ENCODE results near the gene SLAMF9. TPM values are rescaled to one million over a fixed set of nuclear protein-coding genes. Genes with fewer than 3 reads are reported as not detected.

SLAMF9 gene
- total RNA-seq, 2 experiments from 2014 or later: not detected

- peaks cover 18% of the 10 kb centered on the region for H3K27me3 Mint-ChIP-seq (ENCODE audit: low read depth)
- H3K4me3 Mint-ChIP-seq: no peak overlapping the region
- intact Hi-C loops (cut with micrococcal nuclease): loop anchor here (2.0 kb wide), 2 partner anchors 53 to 63 kb away; no protein-coding TSS in a partner anchor
- H3K9me3 Mint-ChIP-seq: no peaks in the 10 kb centered on the region
- CTCF ChIA-PET: interaction anchor here (0.8 to 4.3 kb wide), 2 partner anchors 14 to 62 kb away, joined by 3 to 29 read pairs; no protein-coding TSS in a partner anchor
- H3K27ac Mint-ChIP-seq: no peak overlapping the region
- peaks cover 6% of the 10 kb centered on the region for H3K4me1 Mint-ChIP-seq (ENCODE audit: low read depth)
- H3K36me3 Mint-ChIP-seq (ENCODE audit: low read depth): no peaks in the 10 kb centered on the region
- DNase-seq: no peak
Measured at GRCh38 chr1:159943908-159944622, 10.0 kb downstream of the SLAMF9 start.

GRCh38 chr1:159943278-159943640 lies 10.8 kb downstream of the SLAMF9 start:
- Mint-ChIP-seq H3K4me3 (no peak overlapping the region), H3K4me1 (ENCODE audit: low read depth) (peaks cover 6% of the 10 kb centered on the region), H3K27me3 (ENCODE audit: low read depth) (peaks cover 18% of the 10 kb centered on the region), H3K27ac (no peak overlapping the region), H3K36me3 (ENCODE audit: low read depth) (no peaks in the 10 kb centered on the region), H3K9me3 (no peaks in the 10 kb centered on the region)
- CTCF ChIA-PET: no interaction called here
- DNase-seq: no peak
- intact Hi-C loops (cut with micrococcal nuclease): no loop called here

GRCh38 chr1:159942632-159943277 lies 11.3 kb downstream of the SLAMF9 start:
- CTCF ChIA-PET: no interaction called here
- no peaks in the 10 kb centered on the region for H3K36me3 Mint-ChIP-seq (ENCODE audit: low read depth)
- peaks cover 6% of the 10 kb centered on the region for H3K4me1 Mint-ChIP-seq (ENCODE audit: low read depth)
- H3K9me3 Mint-ChIP-seq: no peaks in the 10 kb centered on the region
- DNase-seq: no peak
- peaks cover 18% of the 10 kb centered on the region for H3K27me3 Mint-ChIP-seq (ENCODE audit: low read depth)
- no peak overlapping the region for H3K27ac Mint-ChIP-seq
- intact Hi-C loops (cut with micrococcal nuclease): no loop called here
- H3K4me3 Mint-ChIP-seq: no peak overlapping the region

- no peak overlapping the region for H3K4me3 Mint-ChIP-seq
- CTCF ChIA-PET: interaction anchor here (1.2 to 12.6 kb wide), 2 partner anchors 64 to 161 kb away, joined by 3 to 228 read pairs; partner anchors contain the start of gene DUSP23
- DNase-seq: no peak
- H3K36me3 Mint-ChIP-seq (ENCODE audit: low read depth): no peaks in the 10 kb centered on the region
- H3K27ac Mint-ChIP-seq: no peak overlapping the region
- intact Hi-C loops (cut with micrococcal nuclease): no loop called here
- H3K4me1 Mint-ChIP-seq (ENCODE audit: low read depth): peaks cover 6% of the 10 kb centered on the region
- H3K27me3 Mint-ChIP-seq (ENCODE audit: low read depth): peaks cover 18% of the 10 kb centered on the region
- no peaks in the 10 kb centered on the region for H3K9me3 Mint-ChIP-seq
Measured at GRCh38 chr1:159941591-159942560, 12.2 kb downstream of the SLAMF9 start.

GRCh38 chr1:159941141-159941540 lies 12.9 kb downstream of the SLAMF9 start:
- Mint-ChIP-seq H3K4me1 (ENCODE audit: low read depth) (peaks cover 6% of the 10 kb centered on the region), H3K4me3 (no peak overlapping the region), H3K27ac (no peak overlapping the region), H3K27me3 (ENCODE audit: low read depth) (peaks cover 18% of the 10 kb centered on the region), H3K9me3 (no peaks in the 10 kb centered on the region), H3K36me3 (ENCODE audit: low read depth) (no peaks in the 10 kb centered on the region)
- no peak for DNase-seq
- CTCF ChIA-PET: interaction anchor here (1.2 to 12.6 kb wide), 2 partner anchors 65 to 160 kb away, joined by 3 to 228 read pairs; partner anchors contain the start of gene DUSP23
- intact Hi-C loops (cut with micrococcal nuclease): no loop called here

- Mint-ChIP-seq H3K36me3 (ENCODE audit: low read depth) (no peaks in the 10 kb centered on the region), H3K27me3 (ENCODE audit: low read depth) (peaks cover 15% of the 10 kb centered on the region), H3K9me3 (no peaks in the 10 kb centered on the region), H3K4me1 (ENCODE audit: low read depth) (peaks cover 2% of the 10 kb centered on the region), H3K4me3 (no peak overlapping the region), H3K27ac (no peak overlapping the region)
- intact Hi-C loops (cut with micrococcal nuclease): no loop called here
- CTCF ChIA-PET: interaction anchor here (1.1 to 12.6 kb wide), 2 partner anchors 54 to 66 kb away, joined by 3 to 228 read pairs; no protein-coding TSS in a partner anchor
- DNase-seq: no peak
Measured at GRCh38 chr1:159940006-159940620, 13.9 kb downstream of the SLAMF9 start.

DNA sequence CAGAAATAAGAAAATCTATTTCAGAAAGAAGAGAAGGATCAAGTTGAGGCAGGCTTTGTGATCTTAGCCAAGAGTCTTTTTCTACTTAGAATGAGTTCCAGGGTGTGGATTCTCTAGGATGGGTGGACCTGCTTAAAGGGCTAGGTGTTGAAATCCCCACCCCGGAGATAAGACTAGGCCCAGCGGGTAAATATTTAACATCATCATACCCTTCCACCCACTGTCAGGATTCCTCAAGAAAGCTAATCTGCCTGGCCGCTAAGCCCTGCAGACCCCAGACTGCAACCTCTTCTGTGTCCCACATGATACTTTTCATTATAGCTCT lies 14.4 kb downstream of the SLAMF9 start:
- no peak for DNase-seq
- CTCF ChIA-PET: interaction anchor here (0.7 to 12.6 kb wide), 4 partner anchors 14 to 139 kb away, joined by 3 to 228 read pairs (median 5); partner anchors contain the start of gene TAGLN2
- H3K27me3 Mint-ChIP-seq (ENCODE audit: low read depth): peaks cover 10% of the 10 kb centered on the region
- H3K27ac Mint-ChIP-seq: no peak overlapping the region
- no peaks in the 10 kb centered on the region for H3K9me3 Mint-ChIP-seq
- intact Hi-C loops (cut with micrococcal nuclease): no loop called here
- H3K36me3 Mint-ChIP-seq (ENCODE audit: low read depth): no peaks in the 10 kb centered on the region
- H3K4me1 Mint-ChIP-seq (ENCODE audit: low read depth): no peaks in the 10 kb centered on the region
- no peak overlapping the region for H3K4me3 Mint-ChIP-seq

- no peaks in the 10 kb centered on the region for H3K36me3 Mint-ChIP-seq (ENCODE audit: low read depth)
- intact Hi-C loops (cut with micrococcal nuclease): no loop called here
- DNase-seq: no peak
- H3K9me3 Mint-ChIP-seq: no peaks in the 10 kb centered on the region
- H3K27ac Mint-ChIP-seq: no peak overlapping the region
- H3K4me3 Mint-ChIP-seq: no peak overlapping the region
- H3K4me1 Mint-ChIP-seq (ENCODE audit: low read depth): no peaks in the 10 kb centered on the region
- peaks cover 6% of the 10 kb centered on the region for H3K27me3 Mint-ChIP-seq (ENCODE audit: low read depth)
- CTCF ChIA-PET: interaction anchor here (0.7 to 12.6 kb wide), 6 partner anchors 14 to 139 kb away, joined by 3 to 228 read pairs (median 4); partner anchors contain the start of gene TAGLN2
Measured at GRCh38 chr1:159938905-159939677, 14.9 kb downstream of the SLAMF9 start.

DNA sequence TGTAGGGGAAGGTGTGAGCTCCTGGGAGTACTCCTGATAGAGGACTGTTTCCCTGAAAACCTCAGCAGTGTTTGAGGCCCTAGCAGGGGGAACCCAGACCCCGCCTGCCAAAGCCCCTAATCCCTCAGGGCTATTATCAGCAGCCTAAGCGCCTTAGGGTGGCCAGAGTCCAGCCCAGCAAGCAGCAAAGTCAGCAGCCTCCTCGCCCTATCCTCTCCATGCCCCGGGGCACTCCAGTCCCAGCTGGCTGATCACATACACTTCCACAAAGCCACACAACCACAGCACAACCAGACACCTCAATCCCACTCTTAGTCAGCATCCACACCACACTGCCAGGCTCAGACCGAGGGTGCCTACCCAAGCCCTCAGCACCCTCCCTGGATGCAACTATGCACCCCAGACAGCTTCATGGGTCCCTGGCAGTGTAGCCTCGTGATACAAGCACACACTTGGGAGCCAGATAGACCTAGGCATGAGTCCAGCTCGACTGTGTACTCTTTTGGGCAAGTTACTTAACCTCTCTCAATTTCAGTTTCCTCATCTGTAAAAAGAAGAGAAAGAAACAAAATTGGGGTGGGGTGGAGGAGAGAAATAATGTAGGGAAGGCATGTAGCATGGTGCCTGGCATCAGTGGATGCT lies 15.7 kb downstream of the SLAMF9 start:
- intact Hi-C loops (cut with micrococcal nuclease): no loop called here
- no peak overlapping the region for H3K4me3 Mint-ChIP-seq
- no peak overlapping the region for H3K27ac Mint-ChIP-seq
- no peak for DNase-seq
- H3K9me3 Mint-ChIP-seq: no peaks in the 10 kb centered on the region
- H3K4me1 Mint-ChIP-seq (ENCODE audit: low read depth): no peaks in the 10 kb centered on the region
- H3K36me3 Mint-ChIP-seq (ENCODE audit: low read depth): no peaks in the 10 kb centered on the region
- peaks cover 3% of the 10 kb centered on the region for H3K27me3 Mint-ChIP-seq (ENCODE audit: low read depth)
- CTCF ChIA-PET: interaction anchor here (1.0 to 12.6 kb wide), 5 partner anchors 68 to 140 kb away, joined by 3 to 228 read pairs (median 4); no protein-coding TSS in a partner anchor

DNA sequence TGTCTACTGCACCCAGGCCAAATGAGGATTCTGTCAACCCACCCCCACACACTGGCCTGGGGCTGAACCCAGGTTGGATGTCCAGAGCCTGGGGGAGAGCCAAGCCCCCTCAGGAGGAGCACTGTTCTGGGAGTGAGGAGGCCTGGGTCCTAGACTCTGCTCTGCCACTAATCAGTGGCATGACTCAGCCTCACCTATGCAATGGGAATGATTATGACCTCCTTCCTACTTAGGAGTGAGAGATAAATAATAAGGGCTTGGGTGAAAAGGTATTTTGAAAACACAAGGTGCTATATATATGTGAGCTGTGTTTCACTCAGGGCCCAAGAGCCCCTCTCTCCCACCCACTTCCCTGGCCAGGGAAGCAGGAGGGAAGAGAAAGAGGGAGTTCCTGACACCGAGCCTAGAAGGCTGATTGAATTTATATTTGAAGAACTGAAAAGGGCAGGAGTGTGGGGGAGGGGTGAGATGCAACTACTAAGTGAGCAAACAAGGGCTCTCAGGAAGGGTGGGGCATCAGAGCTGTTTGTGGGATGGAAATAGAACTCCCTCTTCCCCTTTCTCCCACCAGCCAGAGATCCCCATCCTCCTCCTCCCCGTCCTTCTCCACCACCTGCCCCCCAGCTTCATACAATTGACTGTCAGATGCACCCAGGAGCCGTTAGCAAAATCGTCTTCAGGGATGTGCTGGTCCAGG lies 16.8 kb downstream of the SLAMF9 start:
- no peak overlapping the region for H3K4me3 Mint-ChIP-seq
- H3K27ac Mint-ChIP-seq: no peak overlapping the region
- DNase-seq: no peak
- no peaks in the 10 kb centered on the region for H3K36me3 Mint-ChIP-seq (ENCODE audit: low read depth)
- H3K4me1 Mint-ChIP-seq (ENCODE audit: low read depth): no peaks in the 10 kb centered on the region
- no peaks in the 10 kb centered on the region for H3K27me3 Mint-ChIP-seq (ENCODE audit: low read depth)
- H3K9me3 Mint-ChIP-seq: no peaks in the 10 kb centered on the region
- intact Hi-C loops (cut with micrococcal nuclease): loop anchor here (2.0 kb wide), 1 partner anchor 148 kb away; no protein-coding TSS in a partner anchor
- CTCF ChIA-PET: interaction anchor here (1.3 to 12.6 kb wide), 3 partner anchors 15 to 109 kb away, joined by 3 to 228 read pairs (median 4); no protein-coding TSS in a partner anchor
